ENCODE data around the gene SERPINB8.

SERPINB8 gene

DNA sequence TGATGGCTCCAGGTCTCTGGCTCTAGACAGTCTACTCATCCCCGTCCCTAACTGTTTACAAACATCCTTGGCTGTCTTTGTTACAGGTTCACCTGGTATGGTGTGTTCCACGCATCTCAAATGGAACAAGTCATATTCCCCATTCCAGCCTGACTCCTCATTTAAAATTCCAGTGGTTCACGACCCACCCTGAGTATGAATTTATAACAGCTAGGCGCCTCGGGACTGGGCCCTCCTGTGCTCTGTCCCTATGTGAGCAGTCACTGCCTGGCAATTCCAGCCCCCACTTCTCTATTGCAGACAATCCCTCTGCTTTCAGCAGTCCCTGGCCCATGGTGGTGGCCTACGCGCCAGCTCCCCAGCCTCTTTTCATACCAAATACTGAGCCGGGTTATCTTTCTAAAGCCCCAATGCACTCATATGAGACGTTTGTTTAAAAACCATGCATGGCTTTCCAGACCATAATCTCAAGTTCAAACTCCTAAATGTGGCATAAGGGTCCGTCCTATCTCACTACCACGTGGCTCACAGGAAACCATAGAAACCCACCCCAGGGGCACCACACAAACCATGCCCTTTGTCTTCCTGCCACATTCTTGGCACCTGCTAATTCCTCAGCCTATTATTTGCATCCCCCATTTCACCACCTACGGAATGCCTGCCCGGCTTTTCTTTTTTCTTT lies 1.6 kb downstream of the SERPINB8 start:
- H3K9ac ChIP-seq (ENCODE audit: low read length): peak overlapping the region; percentile 65

DNA sequence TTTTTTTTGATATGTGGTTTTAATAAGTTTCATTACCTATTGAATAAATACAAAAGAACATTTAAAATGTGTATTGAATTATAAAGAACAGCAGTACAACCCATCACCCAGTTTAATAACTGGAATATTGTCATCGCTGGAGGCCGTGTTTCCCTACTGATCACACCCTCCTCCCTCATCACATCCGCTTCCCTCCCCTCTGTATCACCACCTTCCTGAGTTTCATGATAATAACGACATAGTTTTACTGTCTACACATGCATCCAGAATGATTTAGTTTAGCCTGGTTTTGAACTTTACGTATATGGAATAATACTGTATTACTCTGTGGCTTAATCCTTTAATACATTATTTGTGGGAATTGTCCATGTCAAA lies 2.1 kb downstream of the SERPINB8 start:
- peaks cover 10% of the 10 kb centered on the region for H3K4me1 ChIP-seq (ENCODE audit: control insufficient read depth, low read depth, low read length)
- H3K36me3 ChIP-seq (ENCODE audit: control insufficient read depth, low read depth, low read length): no peaks in the 10 kb centered on the region
- no peaks in the 10 kb centered on the region for H3K9me3 ChIP-seq (ENCODE audit: control insufficient read depth, low read depth, low read length)
- no peak overlapping the region for H3K27ac ChIP-seq (ENCODE audit: low read length)
- H3K9ac ChIP-seq (ENCODE audit: low read length): no peak overlapping the region
- no peak overlapping the region for H3K4me3 ChIP-seq (ENCODE audit: low read length)
- H3K27me3 ChIP-seq (ENCODE audit: control insufficient read depth, insufficient read depth, low read length): peaks cover 55% of the 10 kb centered on the region

More for the DNA sequence above, 1.6 kb downstream of the SERPINB8 start:
- Histone ChIP-seq H3K4me1 (ENCODE audit: control insufficient read depth, low read depth, low read length) (peaks cover 10% of the 10 kb centered on the region), H3K4me3 (ENCODE audit: low read length) (peak overlapping the region; percentile 76), H3K9me3 (ENCODE audit: control insufficient read depth, low read depth, low read length) (no peaks in the 10 kb centered on the region), H3K27me3 (ENCODE audit: control insufficient read depth, insufficient read depth, low read length) (peaks cover 50% of the 10 kb centered on the region), H3K36me3 (ENCODE audit: control insufficient read depth, low read depth, low read length) (no peaks in the 10 kb centered on the region), H3K27ac (ENCODE audit: low read length) (no peak overlapping the region)

DNA sequence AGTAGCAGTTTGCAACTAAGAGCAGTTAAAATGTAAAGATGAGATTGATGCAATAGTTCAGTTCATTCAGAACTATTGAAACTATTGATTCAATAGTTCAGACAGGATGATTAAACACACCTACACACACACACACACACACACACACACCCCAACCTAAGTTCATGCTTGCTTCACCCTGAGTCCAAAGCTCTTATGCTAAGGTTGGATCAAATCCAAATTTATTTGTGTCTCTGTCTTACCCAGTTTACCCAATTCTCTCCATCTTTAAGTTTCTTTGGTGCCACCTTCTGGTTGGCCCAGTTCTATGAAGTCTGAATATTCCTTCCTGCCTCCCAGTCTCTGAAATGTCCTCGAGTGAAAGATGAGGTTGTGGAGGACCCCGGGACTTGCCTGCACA lies 5.1 kb downstream of the SERPINB8 start:
- Histone ChIP-seq H3K4me1 (ENCODE audit: control insufficient read depth, low read depth, low read length) (peaks cover 9% of the 10 kb centered on the region), H3K36me3 (ENCODE audit: control insufficient read depth, low read depth, low read length) (no peaks in the 10 kb centered on the region), H3K9me3 (ENCODE audit: control insufficient read depth, low read depth, low read length) (no peaks in the 10 kb centered on the region), H3K4me3 (ENCODE audit: low read length) (no peak overlapping the region), H3K27me3 (ENCODE audit: control insufficient read depth, insufficient read depth, low read length) (peaks cover 72% of the 10 kb centered on the region), H3K9ac (ENCODE audit: low read length) (no peak overlapping the region), H3K27ac (ENCODE audit: low read length) (no peak overlapping the region)

DNA sequence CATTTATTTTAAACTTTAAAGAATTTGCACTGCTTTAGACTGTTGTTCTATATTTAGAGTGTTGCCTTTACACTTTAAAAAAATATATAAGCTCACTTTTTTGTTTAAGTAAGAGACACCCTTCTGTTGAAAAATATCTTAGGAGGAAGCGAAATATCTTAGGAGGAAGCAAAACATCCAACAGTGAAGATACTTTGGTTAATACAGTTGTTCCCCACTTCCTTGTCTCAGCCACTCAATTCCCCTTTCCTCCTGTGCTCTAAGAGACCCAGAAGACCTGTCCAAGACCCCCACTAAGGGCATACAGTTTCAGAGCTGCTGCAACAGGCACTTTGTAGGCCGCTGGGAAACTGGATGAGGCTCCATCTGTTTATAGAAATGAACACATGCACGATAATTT lies 5.7 kb downstream of the SERPINB8 start:
- peaks cover 9% of the 10 kb centered on the region for H3K4me1 ChIP-seq (ENCODE audit: control insufficient read depth, low read depth, low read length)
- peaks cover 72% of the 10 kb centered on the region for H3K27me3 ChIP-seq (ENCODE audit: control insufficient read depth, insufficient read depth, low read length)
- no peaks in the 10 kb centered on the region for H3K9me3 ChIP-seq (ENCODE audit: control insufficient read depth, low read depth, low read length)
- no peaks in the 10 kb centered on the region for H3K36me3 ChIP-seq (ENCODE audit: control insufficient read depth, low read depth, low read length)
- H3K27ac ChIP-seq (ENCODE audit: low read length): no peak overlapping the region
- no peak overlapping the region for H3K4me3 ChIP-seq (ENCODE audit: low read length)
- H3K9ac ChIP-seq (ENCODE audit: low read length): no peak overlapping the region

DNA sequence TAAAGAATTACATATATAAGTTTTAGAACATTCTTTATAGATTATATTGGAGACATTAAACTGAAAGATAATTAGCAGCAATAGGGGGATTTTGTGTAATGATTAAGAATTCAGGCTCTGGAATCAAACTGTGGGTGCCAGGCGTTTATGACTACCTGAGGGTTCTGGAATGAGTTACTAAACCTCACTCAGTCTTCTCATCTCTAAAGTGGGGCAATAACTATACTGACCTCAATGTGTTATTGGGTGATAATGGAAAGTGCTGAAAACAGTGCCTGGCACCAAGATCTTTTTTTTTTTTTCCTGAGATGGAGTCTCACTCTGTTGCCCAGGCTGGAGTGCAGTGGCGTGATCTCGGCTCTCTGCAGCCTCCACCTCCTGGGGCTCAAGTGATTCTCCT lies 7.2 kb downstream of the SERPINB8 start:
- Histone ChIP-seq H3K36me3 (ENCODE audit: control insufficient read depth, low read depth, low read length) (no peaks in the 10 kb centered on the region), H3K9ac (ENCODE audit: low read length) (no peak overlapping the region), H3K4me1 (ENCODE audit: control insufficient read depth, low read depth, low read length) (peaks cover 5% of the 10 kb centered on the region), H3K27me3 (ENCODE audit: control insufficient read depth, insufficient read depth, low read length) (peaks cover 61% of the 10 kb centered on the region), H3K27ac (ENCODE audit: low read length) (no peak overlapping the region), H3K4me3 (ENCODE audit: low read length) (no peak overlapping the region), H3K9me3 (ENCODE audit: control insufficient read depth, low read depth, low read length) (no peaks in the 10 kb centered on the region)

DNA sequence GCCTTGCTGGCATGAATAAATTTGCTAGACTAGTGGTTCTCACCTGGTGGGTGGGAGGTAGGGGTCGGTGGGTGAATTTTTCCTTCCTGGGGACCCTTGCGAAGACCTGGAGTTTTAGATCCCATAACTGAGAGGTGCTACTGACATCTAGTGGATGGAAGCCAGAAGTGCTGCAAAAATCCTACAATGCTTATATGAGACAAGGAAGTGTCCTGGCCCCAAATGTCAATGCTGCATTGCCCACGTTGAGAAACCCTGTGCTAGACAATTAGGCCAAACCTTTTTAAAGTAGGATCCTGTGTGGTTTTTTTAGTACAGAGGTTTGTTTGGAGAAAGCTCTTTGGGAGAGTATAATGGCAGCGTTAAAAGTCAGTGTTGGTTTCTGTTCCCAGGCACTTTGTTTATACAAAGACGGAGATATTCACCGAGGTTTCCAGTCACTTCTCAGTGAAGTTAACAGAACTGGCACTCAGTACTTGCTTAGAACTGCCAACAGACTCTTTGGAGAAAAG lies 9.6 kb downstream of the SERPINB8 start:
- Histone ChIP-seq H3K4me1 (ENCODE audit: control insufficient read depth, low read depth, low read length) (peaks cover 5% of the 10 kb centered on the region), H3K9ac (ENCODE audit: low read length) (no peak overlapping the region), H3K9me3 (ENCODE audit: control insufficient read depth, low read depth, low read length) (no peaks in the 10 kb centered on the region), H3K27me3 (ENCODE audit: control insufficient read depth, insufficient read depth, low read length) (peaks cover 49% of the 10 kb centered on the region), H3K27ac (ENCODE audit: low read length) (no peak overlapping the region), H3K4me3 (ENCODE audit: low read length) (no peak overlapping the region), H3K36me3 (ENCODE audit: control insufficient read depth, low read depth, low read length) (no peaks in the 10 kb centered on the region)

DNA sequence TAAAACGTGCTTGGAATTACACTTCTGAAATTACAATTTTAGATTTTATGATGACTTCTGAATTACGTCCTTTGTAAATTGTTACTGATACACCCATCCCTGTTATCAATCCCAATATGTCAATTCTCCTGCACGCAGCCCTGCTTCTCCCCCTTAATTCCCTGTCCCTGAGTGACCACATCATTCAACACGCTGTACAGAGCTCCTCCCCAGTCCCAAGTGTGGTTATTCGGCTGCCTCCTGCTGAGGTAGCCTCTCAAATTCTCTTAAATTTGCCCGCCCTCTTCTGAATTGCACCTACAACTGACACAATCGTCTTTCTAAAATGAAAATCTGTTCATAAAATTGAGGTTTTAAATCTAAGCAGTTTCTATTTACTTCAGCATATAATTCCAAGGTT lies 10.1 kb downstream of the SERPINB8 start:
- Histone ChIP-seq H3K27ac (ENCODE audit: low read length) (no peak overlapping the region), H3K9me3 (ENCODE audit: control insufficient read depth, low read depth, low read length) (no peaks in the 10 kb centered on the region), H3K27me3 (ENCODE audit: control insufficient read depth, insufficient read depth, low read length) (peaks cover 43% of the 10 kb centered on the region), H3K4me1 (ENCODE audit: control insufficient read depth, low read depth, low read length) (peaks cover 5% of the 10 kb centered on the region), H3K4me3 (ENCODE audit: low read length) (no peak overlapping the region), H3K36me3 (ENCODE audit: control insufficient read depth, low read depth, low read length) (no peaks in the 10 kb centered on the region), H3K9ac (ENCODE audit: low read length) (no peak overlapping the region)

DNA sequence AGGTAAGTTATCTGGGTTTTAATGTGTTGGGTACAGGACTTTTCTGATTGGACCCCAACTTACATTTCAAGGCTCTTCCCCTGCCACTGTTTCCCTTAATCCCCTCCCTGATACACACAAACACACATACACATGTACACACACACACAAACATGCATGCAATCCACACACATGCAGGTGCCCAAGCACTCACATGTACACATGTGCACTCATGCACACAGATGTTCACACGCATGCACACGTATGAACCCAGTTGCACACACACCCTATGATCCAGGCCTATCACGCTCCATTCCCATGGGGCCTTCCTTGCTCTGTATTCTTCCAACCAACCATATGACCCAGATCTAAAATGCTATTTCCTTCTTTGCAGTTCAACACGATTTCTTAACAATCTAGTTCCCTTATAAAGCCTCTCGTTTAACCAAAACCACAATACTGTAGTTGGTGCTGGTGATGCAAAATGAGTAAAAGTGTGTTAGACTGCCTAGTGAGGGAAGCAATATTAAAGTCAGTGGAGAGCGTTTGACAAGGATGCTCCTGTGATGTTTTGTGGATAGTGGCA lies 11.1 kb downstream of the SERPINB8 start:
- Histone ChIP-seq H3K36me3 (ENCODE audit: control insufficient read depth, low read depth, low read length) (no peaks in the 10 kb centered on the region), H3K27ac (ENCODE audit: low read length) (no peak overlapping the region), H3K9ac (ENCODE audit: low read length) (no peak overlapping the region), H3K4me1 (ENCODE audit: control insufficient read depth, low read depth, low read length) (peaks cover 5% of the 10 kb centered on the region), H3K9me3 (ENCODE audit: control insufficient read depth, low read depth, low read length) (no peaks in the 10 kb centered on the region), H3K4me3 (ENCODE audit: low read length) (no peak overlapping the region), H3K27me3 (ENCODE audit: control insufficient read depth, insufficient read depth, low read length) (peaks cover 34% of the 10 kb centered on the region)

DNA sequence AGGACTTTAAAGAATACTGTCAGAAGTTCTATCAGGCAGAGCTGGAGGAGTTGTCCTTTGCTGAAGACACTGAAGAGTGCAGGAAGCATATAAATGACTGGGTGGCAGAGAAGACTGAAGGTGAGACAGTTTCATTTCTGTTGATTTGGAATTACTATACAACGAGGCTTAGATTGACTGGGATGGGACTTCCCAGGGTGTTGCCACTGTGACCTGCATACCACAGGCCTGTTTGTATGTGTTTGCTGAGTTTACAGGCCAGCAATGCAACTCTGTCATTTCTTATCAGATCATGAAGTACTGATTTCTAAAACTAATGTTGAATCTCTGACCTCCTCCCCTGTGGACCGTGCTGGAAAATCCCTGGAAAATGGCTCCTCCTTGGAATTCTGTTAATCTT lies 11.8 kb downstream of the SERPINB8 start:
- Histone ChIP-seq H3K4me1 (ENCODE audit: control insufficient read depth, low read depth, low read length) (peaks cover 5% of the 10 kb centered on the region), H3K27ac (ENCODE audit: low read length) (no peak overlapping the region), H3K27me3 (ENCODE audit: control insufficient read depth, insufficient read depth, low read length) (peaks cover 26% of the 10 kb centered on the region), H3K36me3 (ENCODE audit: control insufficient read depth, low read depth, low read length) (no peaks in the 10 kb centered on the region), H3K9ac (ENCODE audit: low read length) (no peak overlapping the region), H3K9me3 (ENCODE audit: control insufficient read depth, low read depth, low read length) (no peaks in the 10 kb centered on the region), H3K4me3 (ENCODE audit: low read length) (no peak overlapping the region)

DNA sequence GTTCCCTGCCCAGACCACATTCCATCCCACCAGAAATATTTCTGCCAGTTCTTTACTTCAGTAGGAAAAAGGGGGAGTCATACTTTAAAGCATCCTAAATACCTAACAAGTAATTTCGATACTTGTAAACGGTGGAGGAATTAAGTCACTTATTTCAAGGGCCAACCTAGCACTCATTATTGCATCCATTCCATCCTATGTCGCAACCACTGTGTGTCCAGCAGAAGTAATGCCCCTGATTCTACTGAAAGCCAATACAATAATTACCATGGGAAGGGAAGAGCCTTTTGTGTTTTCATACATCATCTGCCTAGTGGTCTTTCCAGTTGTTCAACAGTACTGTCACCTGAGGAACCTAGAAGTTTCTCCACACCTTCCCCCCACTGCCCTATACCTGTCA lies 12.5 kb downstream of the SERPINB8 start:
- Histone ChIP-seq H3K9ac (ENCODE audit: low read length) (no peak overlapping the region), H3K27me3 (ENCODE audit: control insufficient read depth, insufficient read depth, low read length) (peaks cover 20% of the 10 kb centered on the region), H3K9me3 (ENCODE audit: control insufficient read depth, low read depth, low read length) (no peaks in the 10 kb centered on the region), H3K4me3 (ENCODE audit: low read length) (no peak overlapping the region), H3K36me3 (ENCODE audit: control insufficient read depth, low read depth, low read length) (no peaks in the 10 kb centered on the region), H3K4me1 (ENCODE audit: control insufficient read depth, low read depth, low read length) (peaks cover 5% of the 10 kb centered on the region), H3K27ac (ENCODE audit: low read length) (no peak overlapping the region)

DNA sequence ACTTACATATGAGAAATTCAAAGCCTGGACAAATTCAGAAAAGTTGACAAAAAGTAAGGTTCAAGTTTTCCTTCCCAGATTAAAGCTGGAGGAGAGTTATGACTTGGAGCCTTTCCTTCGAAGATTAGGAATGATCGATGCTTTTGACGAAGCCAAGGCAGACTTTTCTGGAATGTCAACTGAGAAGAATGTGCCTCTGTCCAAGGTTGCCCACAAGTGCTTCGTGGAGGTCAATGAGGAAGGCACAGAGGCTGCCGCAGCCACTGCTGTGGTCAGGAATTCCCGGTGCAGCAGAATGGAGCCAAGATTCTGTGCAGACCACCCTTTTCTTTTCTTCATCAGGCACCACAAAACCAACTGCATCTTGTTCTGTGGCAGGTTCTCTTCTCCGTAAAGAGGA lies 17.0 kb downstream of the SERPINB8 start:
- Histone ChIP-seq H3K9me3 (ENCODE audit: control insufficient read depth, low read depth, low read length) (no peaks in the 10 kb centered on the region), H3K9ac (ENCODE audit: low read length) (no peak overlapping the region), H3K27ac (ENCODE audit: low read length) (no peak overlapping the region), H3K36me3 (ENCODE audit: control insufficient read depth, low read depth, low read length) (no peaks in the 10 kb centered on the region), H3K27me3 (ENCODE audit: control insufficient read depth, insufficient read depth, low read length) (no peaks in the 10 kb centered on the region), H3K4me3 (ENCODE audit: low read length) (no peak overlapping the region), H3K4me1 (ENCODE audit: control insufficient read depth, low read depth, low read length) (no peaks in the 10 kb centered on the region)

DNA sequence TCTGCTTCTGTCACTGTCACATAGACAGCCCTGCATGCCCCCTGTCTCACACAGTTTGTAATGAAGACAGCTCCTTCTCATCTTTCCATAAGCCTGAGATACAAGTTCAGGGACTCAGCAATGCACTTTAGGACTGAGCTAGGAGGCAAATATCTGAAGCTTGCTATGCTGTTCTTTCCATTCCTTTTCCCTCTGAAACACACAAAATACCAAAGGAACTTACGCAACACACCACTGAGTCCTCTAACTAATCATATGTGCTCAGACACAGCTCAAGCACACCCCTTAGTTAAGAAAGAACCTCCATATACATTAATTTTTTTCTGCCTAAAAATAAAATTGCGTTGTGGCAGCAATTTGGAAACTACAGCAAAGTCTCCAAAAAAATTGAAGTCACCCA lies 17.9 kb downstream of the SERPINB8 start:
- Histone ChIP-seq H3K9me3 (ENCODE audit: control insufficient read depth, low read depth, low read length) (no peaks in the 10 kb centered on the region), H3K27ac (ENCODE audit: low read length) (no peak overlapping the region), H3K27me3 (ENCODE audit: control insufficient read depth, insufficient read depth, low read length) (no peaks in the 10 kb centered on the region), H3K4me3 (ENCODE audit: low read length) (no peak overlapping the region), H3K36me3 (ENCODE audit: control insufficient read depth, low read depth, low read length) (no peaks in the 10 kb centered on the region), H3K4me1 (ENCODE audit: control insufficient read depth, low read depth, low read length) (no peaks in the 10 kb centered on the region), H3K9ac (ENCODE audit: low read length) (no peak overlapping the region)
